SK-N-SH treated with all-trans-retinoic acid at 6 μM for 48 hours (cell line): ENCODE measurements around the gene PDGFB.

Experiments
- ATAC-seq: fragments of 200-7000 bp; cut with Tn5 transposase; 3 replicates; pipeline ENCODE4 v1.9.1; 2020; ENCODE audit warnings: mild to moderate bottlenecking, moderate library complexity
- ARNTL ChIP-seq: fragments of 450-650 bp; formaldehyde crosslinking; IDR thresholded peaks from 2 replicates; pipeline ENCODE4 v1.5.0; 2020; ENCODE audit warnings: low read depth, mild to moderate bottlenecking, moderate library complexity, borderline replicate concordance
- BACH2 ChIP-seq: fragments of 250-450 bp; sonication (Bioruptor Pico); IDR thresholded peaks from 2 replicates; pipeline ENCODE4 v1.9.0; 2021; ENCODE audit warnings: mild to moderate bottlenecking, borderline replicate concordance
- CSDC2 ChIP-seq: fragments of 250-450 bp; sonication (Bioruptor Pico); IDR thresholded peaks from 2 replicates; pipeline ENCODE4 v1.5.0; 2020; ENCODE audit warnings: mild to moderate bottlenecking, moderate library complexity
- ESRRG ChIP-seq: fragments of 250-450 bp; sonication (Bioruptor Pico); IDR thresholded peaks from 2 replicates; pipeline ENCODE4 v1.6.1; 2021; ENCODE audit warnings: mild to moderate bottlenecking
- GLIS3 ChIP-seq: fragments of 250-450 bp; sonication (Bioruptor Pico); IDR thresholded peaks from 2 replicates; pipeline ENCODE4 v1.5.0; 2020; ENCODE audit warnings: mild to moderate bottlenecking, moderate library complexity
- ISL1 ChIP-seq: fragments of 250-450 bp; sonication (Bioruptor Pico); IDR thresholded peaks from 2 replicates; pipeline ENCODE4 v2.1.2; 2022; ENCODE audit warnings: mild to moderate bottlenecking, moderate library complexity
- OSR1 ChIP-seq: fragments of 250-450 bp; sonication (Bioruptor Pico); IDR thresholded peaks from 2 replicates; pipeline ENCODE4 v1.8.0; 2022; ENCODE audit warnings: moderate library complexity, mild to moderate bottlenecking, inconsistent platforms
- RARB ChIP-seq: fragments of 250-450 bp; sonication (Bioruptor Pico); IDR thresholded peaks from 2 replicates; pipeline ENCODE4 v1.8.0; 2021; ENCODE audit warnings: mild to moderate bottlenecking, moderate library complexity
- SNAI2 ChIP-seq: fragments of 250-450 bp; sonication (Bioruptor Pico); IDR thresholded peaks from 2 replicates; pipeline ENCODE4 v1.5.0; 2020; ENCODE audit warnings: mild to moderate bottlenecking, moderate library complexity
- TCF4 ChIP-seq: fragments of 250-450 bp; sonication (Bioruptor Pico); IDR thresholded peaks from 2 replicates; pipeline ENCODE4 v1.8.0; 2021; ENCODE audit warnings: mild to moderate bottlenecking, moderate library complexity, borderline replicate concordance
- TOX ChIP-seq: fragments of 250-450 bp; sonication (Bioruptor Pico); IDR thresholded peaks from 2 replicates; pipeline ENCODE4 v1.8.0; 2021; ENCODE audit warnings: mild to moderate bottlenecking, moderate library complexity, borderline replicate concordance
- ZC3H10 ChIP-seq: fragments of 250-450 bp; sonication (Bioruptor Pico); IDR thresholded peaks from 2 replicates; pipeline ENCODE4 v1.5.1; 2021; ENCODE audit warnings: mild to moderate bottlenecking, moderate library complexity
- ZFP3 ChIP-seq: fragments of 250-450 bp; sonication (Bioruptor Pico); IDR thresholded peaks from 2 replicates; pipeline ENCODE4 v1.5.0; 2020; ENCODE audit warnings: mild to moderate bottlenecking, moderate library complexity
- ZFP30 ChIP-seq: fragments of 450-650 bp; formaldehyde crosslinking; IDR thresholded peaks from 2 replicates; pipeline ENCODE4 v1.5.0; 2022; ENCODE audit warnings: mild to moderate bottlenecking, moderate library complexity
- ZNF565 ChIP-seq: fragments of 450-650 bp; formaldehyde crosslinking; conservative IDR thresholded peaks from 2 replicates; pipeline ENCODE4 v1.5.0; 2020; ENCODE audit warnings: low read depth, mild to moderate bottlenecking, moderate library complexity
- ZNF70 ChIP-seq: fragments of 450-650 bp; formaldehyde crosslinking; IDR thresholded peaks from 2 replicates; pipeline ENCODE4 v1.5.0; 2020; ENCODE audit warnings: mild to moderate bottlenecking, moderate library complexity
- ZNF8 ChIP-seq: fragments of 450-650 bp; formaldehyde crosslinking; IDR thresholded peaks from 2 replicates; pipeline ENCODE4 v1.5.0; 2020; ENCODE audit warnings: mild to moderate bottlenecking, moderate library complexity
- TF ChIP-seq, protein P1 (sequence below): fragments of 250-450 bp; sonication (Bioruptor Pico); IDR thresholded peaks from 2 replicates; pipeline ENCODE4 v1.8.0; 2021; ENCODE audit warnings: low read depth, mild to moderate bottlenecking, moderate library complexity, borderline replicate concordance
- TF ChIP-seq, protein P2 (sequence below): fragments of 250-450 bp; sonication (Bioruptor Pico); IDR thresholded peaks from 2 replicates; pipeline ENCODE4 v1.5.0; 2020; ENCODE audit warnings: mild to moderate bottlenecking, moderate library complexity
- TF ChIP-seq, protein P3 (sequence below): fragments of 250-450 bp; sonication (Bioruptor Pico); IDR thresholded peaks from 2 replicates; pipeline ENCODE4 v1.5.1; 2020; ENCODE audit warnings: low read depth, mild to moderate bottlenecking, moderate library complexity
- TF ChIP-seq, protein P4 (sequence below): fragments of 250-450 bp; sonication (Bioruptor Pico); IDR thresholded peaks from 2 replicates; pipeline ENCODE4 v1.8.0; 2020; ENCODE audit warnings: mild to moderate bottlenecking, moderate library complexity, borderline replicate concordance

PDGFB gene

DNA sequence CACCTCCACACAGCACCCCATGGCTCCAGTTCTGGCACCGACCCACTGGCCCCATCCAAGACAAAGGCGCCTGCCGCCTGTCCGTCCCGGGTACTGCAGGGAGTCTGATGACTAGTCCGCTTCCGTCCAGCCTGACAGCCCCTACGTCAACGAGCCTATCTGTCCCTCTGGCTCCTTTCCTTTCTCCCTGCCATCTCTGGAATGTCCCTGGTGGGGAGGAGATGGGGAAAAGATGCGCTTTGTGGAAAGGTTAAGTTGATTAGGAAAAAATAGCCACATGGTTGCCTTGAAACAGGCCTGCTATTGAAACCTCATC, 10.4 kb downstream of the PDGFB start:
- ATAC-seq, result no peak; the same call in 2 of the 3 replicates
- TF ChIP-seq, protein P1, sequence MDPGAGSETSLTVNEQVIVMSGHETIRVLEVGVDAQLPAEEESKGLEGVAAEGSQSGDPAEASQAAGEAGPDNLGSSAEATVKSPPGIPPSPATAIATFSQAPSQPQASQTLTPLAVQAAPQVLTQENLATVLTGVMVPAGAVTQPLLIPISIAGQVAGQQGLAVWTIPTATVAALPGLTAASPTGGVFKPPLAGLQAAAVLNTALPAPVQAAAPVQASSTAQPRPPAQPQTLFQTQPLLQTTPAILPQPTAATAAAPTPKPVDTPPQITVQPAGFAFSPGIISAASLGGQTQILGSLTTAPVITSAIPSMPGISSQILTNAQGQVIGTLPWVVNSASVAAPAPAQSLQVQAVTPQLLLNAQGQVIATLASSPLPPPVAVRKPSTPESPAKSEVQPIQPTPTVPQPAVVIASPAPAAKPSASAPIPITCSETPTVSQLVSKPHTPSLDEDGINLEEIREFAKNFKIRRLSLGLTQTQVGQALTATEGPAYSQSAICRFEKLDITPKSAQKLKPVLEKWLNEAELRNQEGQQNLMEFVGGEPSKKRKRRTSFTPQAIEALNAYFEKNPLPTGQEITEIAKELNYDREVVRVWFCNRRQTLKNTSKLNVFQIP, result no peak
- TF ChIP-seq ESRRG (CRISPR knock-in tag) (no peak), ZC3H10 (CRISPR knock-in tag) (no peak)

DNA sequence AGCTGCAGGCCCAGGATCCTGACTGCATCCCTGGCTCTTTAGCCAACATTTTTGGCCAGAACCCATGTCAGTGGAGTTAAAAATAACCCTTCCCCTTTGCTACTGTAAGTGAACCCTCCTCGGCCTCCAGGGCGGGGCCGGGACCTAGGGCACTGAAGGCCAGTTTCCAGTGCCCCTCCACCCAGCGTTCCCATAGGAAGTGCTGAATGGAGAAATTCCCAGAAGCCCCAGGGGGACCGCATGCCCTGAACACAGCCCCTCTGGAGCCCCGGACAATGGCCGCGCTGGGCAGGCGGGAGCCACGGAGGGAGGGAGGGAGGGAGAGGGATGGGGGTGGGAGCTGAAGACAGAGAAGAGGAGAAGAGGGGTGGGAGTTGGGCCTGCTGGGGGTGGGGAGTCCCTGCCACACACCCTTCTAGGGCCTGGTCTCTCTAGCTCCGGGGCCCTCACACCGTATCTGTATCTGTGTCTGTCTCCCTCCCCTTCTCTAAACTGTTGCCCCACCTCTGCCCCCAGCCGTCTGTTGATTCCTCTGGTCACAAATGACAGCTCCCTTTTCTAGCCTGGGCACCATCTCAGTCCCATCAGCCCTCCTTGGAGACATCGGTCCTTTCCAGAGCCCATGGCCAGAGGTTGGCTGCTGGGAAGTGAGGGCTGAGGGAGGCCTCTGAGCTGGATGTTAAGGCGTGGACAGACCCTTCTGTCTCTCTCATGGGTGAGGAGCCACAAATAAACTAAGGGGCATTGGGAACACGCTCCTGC, 10.9 kb downstream of the PDGFB start:
- TF ChIP-seq RARB (CRISPR knock-in tag) (no peak), ZFP30 (CRISPR knock-in tag) (no peak), ISL1 (no peak), BACH2 (CRISPR knock-in tag) (no peak), SNAI2 (CRISPR knock-in tag) (no peak), ZNF8 (CRISPR knock-in tag) (no peak), TCF4 (CRISPR knock-in tag) (no peak), TOX (CRISPR knock-in tag) (no peak), ZNF70 (no peak), GLIS3 (no peak), OSR1 (no peak), ESRRG (CRISPR knock-in tag) (no peak), CSDC2 (CRISPR knock-in tag) (no peak), ZNF565 (CRISPR knock-in tag) (no peak), ZFP3 (CRISPR knock-in tag) (no peak), ARNTL (CRISPR knock-in tag) (no peak)
- TF ChIP-seq, protein P2, sequence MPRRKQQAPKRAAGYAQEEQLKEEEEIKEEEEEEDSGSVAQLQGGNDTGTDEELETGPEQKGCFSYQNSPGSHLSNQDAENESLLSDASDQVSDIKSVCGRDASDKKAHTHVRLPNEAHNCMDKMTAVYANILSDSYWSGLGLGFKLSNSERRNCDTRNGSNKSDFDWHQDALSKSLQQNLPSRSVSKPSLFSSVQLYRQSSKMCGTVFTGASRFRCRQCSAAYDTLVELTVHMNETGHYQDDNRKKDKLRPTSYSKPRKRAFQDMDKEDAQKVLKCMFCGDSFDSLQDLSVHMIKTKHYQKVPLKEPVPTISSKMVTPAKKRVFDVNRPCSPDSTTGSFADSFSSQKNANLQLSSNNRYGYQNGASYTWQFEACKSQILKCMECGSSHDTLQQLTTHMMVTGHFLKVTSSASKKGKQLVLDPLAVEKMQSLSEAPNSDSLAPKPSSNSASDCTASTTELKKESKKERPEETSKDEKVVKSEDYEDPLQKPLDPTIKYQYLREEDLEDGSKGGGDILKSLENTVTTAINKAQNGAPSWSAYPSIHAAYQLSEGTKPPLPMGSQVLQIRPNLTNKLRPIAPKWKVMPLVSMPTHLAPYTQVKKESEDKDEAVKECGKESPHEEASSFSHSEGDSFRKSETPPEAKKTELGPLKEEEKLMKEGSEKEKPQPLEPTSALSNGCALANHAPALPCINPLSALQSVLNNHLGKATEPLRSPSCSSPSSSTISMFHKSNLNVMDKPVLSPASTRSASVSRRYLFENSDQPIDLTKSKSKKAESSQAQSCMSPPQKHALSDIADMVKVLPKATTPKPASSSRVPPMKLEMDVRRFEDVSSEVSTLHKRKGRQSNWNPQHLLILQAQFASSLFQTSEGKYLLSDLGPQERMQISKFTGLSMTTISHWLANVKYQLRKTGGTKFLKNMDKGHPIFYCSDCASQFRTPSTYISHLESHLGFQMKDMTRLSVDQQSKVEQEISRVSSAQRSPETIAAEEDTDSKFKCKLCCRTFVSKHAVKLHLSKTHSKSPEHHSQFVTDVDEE (CRISPR knock-in tag), result no peak
- TF ChIP-seq, protein P3, sequence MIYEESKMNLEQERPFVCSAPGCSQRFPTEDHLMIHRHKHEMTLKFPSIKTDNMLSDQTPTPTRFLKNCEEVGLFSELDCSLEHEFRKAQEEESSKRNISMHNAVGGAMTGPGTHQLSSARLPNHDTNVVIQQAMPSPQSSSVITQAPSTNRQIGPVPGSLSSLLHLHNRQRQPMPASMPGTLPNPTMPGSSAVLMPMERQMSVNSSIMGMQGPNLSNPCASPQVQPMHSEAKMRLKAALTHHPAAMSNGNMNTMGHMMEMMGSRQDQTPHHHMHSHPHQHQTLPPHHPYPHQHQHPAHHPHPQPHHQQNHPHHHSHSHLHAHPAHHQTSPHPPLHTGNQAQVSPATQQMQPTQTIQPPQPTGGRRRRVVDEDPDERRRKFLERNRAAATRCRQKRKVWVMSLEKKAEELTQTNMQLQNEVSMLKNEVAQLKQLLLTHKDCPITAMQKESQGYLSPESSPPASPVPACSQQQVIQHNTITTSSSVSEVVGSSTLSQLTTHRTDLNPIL (CRISPR knock-in tag), result no peak
- TF ChIP-seq, protein P1, result no peak
- TF ChIP-seq, protein P4, sequence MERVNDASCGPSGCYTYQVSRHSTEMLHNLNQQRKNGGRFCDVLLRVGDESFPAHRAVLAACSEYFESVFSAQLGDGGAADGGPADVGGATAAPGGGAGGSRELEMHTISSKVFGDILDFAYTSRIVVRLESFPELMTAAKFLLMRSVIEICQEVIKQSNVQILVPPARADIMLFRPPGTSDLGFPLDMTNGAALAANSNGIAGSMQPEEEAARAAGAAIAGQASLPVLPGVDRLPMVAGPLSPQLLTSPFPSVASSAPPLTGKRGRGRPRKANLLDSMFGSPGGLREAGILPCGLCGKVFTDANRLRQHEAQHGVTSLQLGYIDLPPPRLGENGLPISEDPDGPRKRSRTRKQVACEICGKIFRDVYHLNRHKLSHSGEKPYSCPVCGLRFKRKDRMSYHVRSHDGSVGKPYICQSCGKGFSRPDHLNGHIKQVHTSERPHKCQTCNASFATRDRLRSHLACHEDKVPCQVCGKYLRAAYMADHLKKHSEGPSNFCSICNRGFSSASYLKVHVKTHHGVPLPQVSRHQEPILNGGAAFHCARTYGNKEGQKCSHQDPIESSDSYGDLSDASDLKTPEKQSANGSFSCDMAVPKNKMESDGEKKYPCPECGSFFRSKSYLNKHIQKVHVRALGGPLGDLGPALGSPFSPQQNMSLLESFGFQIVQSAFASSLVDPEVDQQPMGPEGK (CRISPR knock-in tag), result no peak
- no peak; the same call in 2 of the 3 replicates for ATAC-seq
